Activated T-helper 1 cell treated with anti-CD3 and anti-CD28 coated beads, Interleukin-12 subunit alpha, Interleukin-12 subunit beta, Interleukin-2, Interleukin-4 antibody, amounts not matched to agents 30 ng/mL and 10 ng/mL and 1 ng/mL, durations not matched to agents 14 hours and 24 hours and 36 hours (primary cell): Measurements from ENCODE around the gene RBM47. TPM values are rescaled to one million over a fixed set of nuclear protein-coding genes. Genes with fewer than 3 reads are reported as not detected.

Experiments used
- DNase-seq: peaks from one replicate; pipeline ENCODE4 v3.0.0; 2021; ENCODE audit warnings: low spot score
- H3K27ac Mint-ChIP-seq: one replicate; pipeline ENCODE4 v1.8.0; 2021; ENCODE audit warnings: mild to moderate bottlenecking, mixed read lengths
- H3K27me3 Mint-ChIP-seq: one replicate; pipeline ENCODE4 v1.8.0; 2022; ENCODE audit warnings: mild to moderate bottlenecking, moderate library complexity, mixed read lengths; ENCODE audit not compliant: insufficient read depth
- H3K36me3 Mint-ChIP-seq: one replicate; pipeline ENCODE4 v1.8.0; 2021; ENCODE audit warnings: low read depth, mixed read lengths
- H3K4me1 Mint-ChIP-seq: one replicate; pipeline ENCODE4 v1.8.0; 2021; ENCODE audit warnings: low read depth, mixed read lengths
- H3K4me3 Mint-ChIP-seq: one replicate; pipeline ENCODE4 v1.8.0; 2021; ENCODE audit warnings: mild to moderate bottlenecking, moderate library complexity, mixed read lengths
- H3K9me3 Mint-ChIP-seq: one replicate; pipeline ENCODE4 v1.8.0; 2021; ENCODE audit warnings: mixed read lengths
- intact Hi-C: fragments of 100-400 bp; cut with micrococcal nuclease; formaldehyde crosslinking; loops from one replicate; pipeline ENCODE4 v1.15.1; 2024
- total RNA-seq: library from RNA; stranded (reverse); gene quantifications from 2 replicates; pipeline ENCODE4 v1.2.3, GENCODE V29; 2022

Gene RBM47
- total RNA-seq, 1 donor from 2014 or later, result 21.4 TPM

GRCh38 chr4:40506066-40506465, 123.6 kb downstream of the RBM47 start:
- intact Hi-C loops, result loop anchor here (5.0 kb wide), 1 partner anchor 354 kb away; no protein-coding TSS in a partner anchor
- H3K27me3 Mint-ChIP-seq, result no peaks in the 10 kb centered on the region
- peaks cover 22% of the 10 kb centered on the region for H3K4me1 Mint-ChIP-seq
- peaks cover 10% of the 10 kb centered on the region for H3K36me3 Mint-ChIP-seq
- no peak overlapping the region for H3K27ac Mint-ChIP-seq
- H3K9me3 Mint-ChIP-seq, result no peaks in the 10 kb centered on the region
- no peak for DNase-seq
- no peak overlapping the region for H3K4me3 Mint-ChIP-seq

DNA sequence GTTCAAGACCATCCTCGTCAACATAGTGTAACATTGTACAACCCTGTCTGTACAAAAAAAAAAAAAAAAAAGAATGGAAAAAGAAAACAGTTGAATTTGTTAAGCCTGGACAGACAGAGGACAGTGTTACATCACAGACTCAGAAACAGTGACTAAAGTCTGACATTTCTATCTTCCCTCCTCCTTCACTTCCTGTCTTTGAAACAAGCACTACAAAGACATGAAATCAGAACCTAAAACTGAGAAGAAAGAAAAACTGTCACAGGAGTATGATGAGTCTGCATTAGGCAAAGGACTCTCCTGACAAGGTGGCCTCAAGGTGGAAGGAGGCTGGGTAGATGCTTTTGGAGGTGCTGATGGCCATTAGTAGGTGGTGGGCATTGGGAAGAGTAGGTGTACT, 126.7 kb downstream of the RBM47 start:
- intact Hi-C loops, result loop anchor here (1.0 kb wide), 2 partner anchors 8 to 12 kb away; no protein-coding TSS in a partner anchor
- Mint-ChIP-seq H3K27me3 (no peaks in the 10 kb centered on the region), H3K27ac (peak overlapping the region; percentile 87), H3K36me3 (peaks cover 7% of the 10 kb centered on the region), H3K4me3 (peak overlapping the region; percentile 58), H3K9me3 (no peaks in the 10 kb centered on the region), H3K4me1 (peaks cover 17% of the 10 kb centered on the region)
- DNase-seq, result no peak

DNA sequence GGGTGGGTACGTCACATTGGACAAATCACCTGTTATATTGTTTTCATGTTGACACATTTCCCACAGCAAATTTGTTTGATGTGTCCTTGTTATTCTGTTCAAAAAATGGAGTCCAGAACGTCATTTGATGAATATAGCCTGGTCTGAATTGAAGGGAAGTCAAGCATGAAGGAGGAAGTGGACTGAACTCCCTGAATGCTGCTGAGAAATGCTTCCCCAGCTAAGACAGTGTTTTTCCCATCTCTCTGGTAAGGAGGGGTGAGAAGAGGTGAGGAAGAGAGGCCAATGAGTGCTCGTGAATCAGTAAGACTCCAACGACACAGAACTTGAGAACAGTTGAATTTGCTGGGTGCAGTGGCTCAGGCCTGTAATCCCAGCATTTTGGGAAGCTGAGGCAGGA, 127.4 kb downstream of the RBM47 start:
- H3K4me3 Mint-ChIP-seq, result peak overlapping the region; percentile 42
- peak overlapping the region; percentile 55 for H3K27ac Mint-ChIP-seq
- peaks cover 7% of the 10 kb centered on the region for H3K36me3 Mint-ChIP-seq
- no peak for DNase-seq
- intact Hi-C loops, result no loop called here
- H3K27me3 Mint-ChIP-seq, result no peaks in the 10 kb centered on the region
- H3K9me3 Mint-ChIP-seq, result no peaks in the 10 kb centered on the region
- H3K4me1 Mint-ChIP-seq, result peaks cover 17% of the 10 kb centered on the region

DNA sequence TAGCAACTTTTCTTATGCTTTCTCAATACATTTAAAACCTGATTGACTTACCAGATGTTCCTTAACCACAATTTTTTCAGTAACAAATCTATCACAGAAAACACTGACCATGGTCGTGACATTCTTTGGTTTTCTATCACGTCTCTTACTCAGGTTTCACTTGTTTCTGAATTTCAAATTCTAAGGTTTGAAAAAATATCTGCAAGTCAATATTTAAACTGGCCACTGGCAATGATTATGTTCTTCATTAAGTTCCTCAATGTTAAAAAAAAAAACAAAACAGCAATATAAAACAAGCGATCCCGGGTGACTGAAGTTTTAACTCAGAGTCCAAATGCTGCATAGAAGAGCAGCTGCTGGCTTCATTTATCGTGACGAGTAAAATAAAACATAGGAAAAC, 128.9 kb downstream of the RBM47 start:
- H3K36me3 Mint-ChIP-seq, result peaks cover 7% of the 10 kb centered on the region
- H3K27me3 Mint-ChIP-seq, result no peaks in the 10 kb centered on the region
- H3K9me3 Mint-ChIP-seq, result no peaks in the 10 kb centered on the region
- H3K4me3 Mint-ChIP-seq, result no peak overlapping the region
- intact Hi-C loops, result no loop called here
- DNase-seq, result no peak
- H3K27ac Mint-ChIP-seq, result no peak overlapping the region
- peaks cover 19% of the 10 kb centered on the region for H3K4me1 Mint-ChIP-seq

GRCh38 chr4:40493160-40493559, 136.5 kb downstream of the RBM47 start:
- Mint-ChIP-seq H3K4me1 (peaks cover 17% of the 10 kb centered on the region), H3K9me3 (no peaks in the 10 kb centered on the region), H3K4me3 (no peak overlapping the region), H3K27me3 (peaks cover 5% of the 10 kb centered on the region), H3K36me3 (peaks cover 3% of the 10 kb centered on the region), H3K27ac (no peak overlapping the region)
- no peak for DNase-seq
- intact Hi-C loops, result no loop called here

- Mint-ChIP-seq H3K4me3 (no peak overlapping the region), H3K9me3 (no peaks in the 10 kb centered on the region), H3K4me1 (peaks cover 17% of the 10 kb centered on the region), H3K36me3 (peaks cover 3% of the 10 kb centered on the region), H3K27ac (no peak overlapping the region), H3K27me3 (peaks cover 5% of the 10 kb centered on the region)
- DNase-seq, result no peak
- intact Hi-C loops, result no loop called here
These were observed 137.0 kb downstream of the RBM47 start for GRCh38 chr4:40492691-40493090.

- DNase-seq, result no peak
- H3K9me3 Mint-ChIP-seq, result peaks cover 13% of the 10 kb centered on the region
These were observed 139.2 kb downstream of the RBM47 start for GRCh38 chr4:40490481-40490880.

GRCh38 chr4:40489961-40490360, 139.7 kb downstream of the RBM47 start:
- intact Hi-C loops, result no loop called here
- Mint-ChIP-seq H3K27me3 (peaks cover 5% of the 10 kb centered on the region), H3K4me1 (peaks cover 13% of the 10 kb centered on the region)

More at GRCh38 chr4:40490481-40490880, 139.2 kb downstream of the RBM47 start:
- H3K4me1 Mint-ChIP-seq, result peaks cover 13% of the 10 kb centered on the region
- peaks cover 5% of the 10 kb centered on the region for H3K27me3 Mint-ChIP-seq
- H3K36me3 Mint-ChIP-seq, result peaks cover 3% of the 10 kb centered on the region
- H3K4me3 Mint-ChIP-seq, result no peak overlapping the region
- H3K27ac Mint-ChIP-seq, result no peak overlapping the region
- intact Hi-C loops, result no loop called here

DNA sequence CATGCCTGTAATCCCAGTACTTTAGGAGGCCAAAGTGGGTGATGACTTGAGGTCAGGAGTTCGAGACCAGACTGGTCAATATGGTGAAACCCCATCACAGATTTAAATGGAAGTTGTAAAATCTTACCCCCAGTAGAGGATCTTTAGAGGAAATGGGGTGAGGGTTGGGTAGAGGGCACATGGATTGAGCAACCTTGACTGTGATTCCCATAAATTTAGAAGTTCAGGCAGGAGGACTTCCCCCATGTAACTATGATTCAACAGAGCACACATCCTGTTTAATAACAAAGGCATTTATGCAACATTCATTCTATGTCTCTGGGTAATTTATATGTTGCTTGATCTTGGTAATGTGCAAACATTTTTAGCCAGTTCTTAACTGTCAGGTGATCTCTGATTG, 143.1 kb downstream of the RBM47 start:
- intact Hi-C loops, result no loop called here
- peaks cover 3% of the 10 kb centered on the region for H3K4me1 Mint-ChIP-seq
- peaks cover 15% of the 10 kb centered on the region for H3K9me3 Mint-ChIP-seq

More at GRCh38 chr4:40489961-40490360, 139.7 kb downstream of the RBM47 start:
- H3K4me3 Mint-ChIP-seq, result no peak overlapping the region
- H3K9me3 Mint-ChIP-seq, result peaks cover 15% of the 10 kb centered on the region
- no peak overlapping the region for H3K27ac Mint-ChIP-seq
- DNase-seq, result no peak
- peaks cover 3% of the 10 kb centered on the region for H3K36me3 Mint-ChIP-seq

GRCh38 chr4:40484346-40485090, 145.1 kb downstream of the RBM47 start:
- peaks cover 15% of the 10 kb centered on the region for H3K9me3 Mint-ChIP-seq
- H3K36me3 Mint-ChIP-seq, result no peaks in the 10 kb centered on the region
- peaks cover 6% of the 10 kb centered on the region for H3K27me3 Mint-ChIP-seq
- no peaks in the 10 kb centered on the region for H3K4me1 Mint-ChIP-seq
- no peak for DNase-seq
- intact Hi-C loops, result no loop called here
- H3K4me3 Mint-ChIP-seq, result no peak overlapping the region
- no peak overlapping the region for H3K27ac Mint-ChIP-seq

More for the DNA sequence above, 143.1 kb downstream of the RBM47 start:
- no peak for DNase-seq
- H3K36me3 Mint-ChIP-seq, result peaks cover 1% of the 10 kb centered on the region
- H3K27ac Mint-ChIP-seq, result no peak overlapping the region
- H3K4me3 Mint-ChIP-seq, result no peak overlapping the region
- H3K27me3 Mint-ChIP-seq, result peaks cover 6% of the 10 kb centered on the region

DNA sequence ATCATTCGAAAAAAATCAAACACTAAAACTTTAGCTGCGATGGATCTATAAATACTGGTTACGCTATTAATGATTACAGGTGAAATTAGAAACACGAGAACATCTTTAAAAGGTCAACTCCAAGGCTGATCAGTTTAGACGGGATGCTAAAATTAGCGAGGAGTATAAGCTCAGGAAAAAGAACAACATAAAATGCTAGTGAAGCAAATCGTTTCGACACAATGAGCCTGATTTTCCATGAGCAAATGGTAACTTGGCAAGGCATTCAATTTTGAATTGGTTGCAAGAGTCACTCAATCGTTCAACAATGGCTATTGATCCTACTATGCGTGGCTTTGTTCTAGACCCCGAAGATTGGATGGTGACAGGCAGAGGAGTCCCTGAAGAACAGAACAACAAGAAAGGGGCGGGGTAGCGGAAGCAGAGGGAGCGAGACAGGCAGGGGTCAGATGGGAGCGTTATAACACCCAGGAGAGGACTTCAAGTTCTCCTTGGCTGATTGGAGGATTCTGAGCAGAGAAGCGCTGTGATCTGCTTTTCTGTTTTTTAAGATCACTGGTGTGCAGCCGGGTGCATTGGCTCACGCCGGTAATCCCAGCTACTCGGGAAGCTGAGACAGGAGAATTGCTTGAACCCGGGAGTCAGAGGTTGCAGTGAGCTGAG, 146.5 kb downstream of the RBM47 start:
- Mint-ChIP-seq H3K9me3 (peaks cover 15% of the 10 kb centered on the region), H3K27me3 (peaks cover 5% of the 10 kb centered on the region), H3K4me3 (no peak overlapping the region), H3K4me1 (no peaks in the 10 kb centered on the region), H3K27ac (no peak overlapping the region), H3K36me3 (no peaks in the 10 kb centered on the region)
- DNase-seq, result no peak
- intact Hi-C loops, result no loop called here

- H3K27ac Mint-ChIP-seq, result no peak overlapping the region
- H3K4me1 Mint-ChIP-seq, result no peaks in the 10 kb centered on the region
- H3K27me3 Mint-ChIP-seq, result peaks cover 5% of the 10 kb centered on the region
- peaks cover 15% of the 10 kb centered on the region for H3K9me3 Mint-ChIP-seq
- no peaks in the 10 kb centered on the region for H3K36me3 Mint-ChIP-seq
- DNase-seq, result no peak
- intact Hi-C loops, result no loop called here
- no peak overlapping the region for H3K4me3 Mint-ChIP-seq
These were observed 147.7 kb downstream of the RBM47 start for GRCh38 chr4:40481977-40482376.

- no peak for DNase-seq
- Mint-ChIP-seq H3K27me3 (peaks cover 5% of the 10 kb centered on the region), H3K9me3 (peaks cover under 1% of the 10 kb centered on the region), H3K4me3 (no peak overlapping the region), H3K36me3 (no peaks in the 10 kb centered on the region), H3K4me1 (peaks cover 15% of the 10 kb centered on the region), H3K27ac (no peak overlapping the region)
- intact Hi-C loops, result no loop called here
These were observed 149.4 kb downstream of the RBM47 start for GRCh38 chr4:40480291-40480690.
